GM19463 (cell line): ENCODE measurements around the gene CEP78.
"Not testable (repeated sequence)": the region's sequence is repeated elsewhere in the genome, so short reads cannot be mapped to it uniquely, and the experiment has no call there.

Experiments used
- ATAC-seq: cut with Tn5 transposase; IDR thresholded peaks from one replicate; pipeline ENCODE4 v1.9.1; 2021; ENCODE audit warnings: mild to moderate bottlenecking, moderate library complexity; ENCODE audit not compliant: unreplicated experiment

Gene CEP78

DNA sequence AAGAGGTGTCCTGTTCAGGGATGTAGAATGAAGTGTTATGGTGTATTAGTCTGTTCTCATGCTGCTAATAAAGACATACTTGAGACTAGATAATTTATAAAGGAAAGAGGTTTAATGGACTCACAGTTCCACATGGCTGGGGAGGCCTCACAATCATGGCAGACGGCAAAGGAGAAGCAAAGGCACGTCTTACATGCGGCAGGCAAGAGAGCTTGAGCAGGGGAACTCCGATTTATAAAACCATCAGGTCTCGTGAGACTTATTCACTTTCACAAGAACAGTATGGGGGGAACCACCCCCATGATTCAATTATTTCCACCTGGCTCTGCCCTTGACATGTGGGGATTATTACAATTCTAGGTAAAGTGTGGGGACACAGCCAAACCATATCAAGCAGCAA, 3.4 kb upstream of the CEP78 start:
- not testable (repeated sequence) for ATAC-seq

DNA sequence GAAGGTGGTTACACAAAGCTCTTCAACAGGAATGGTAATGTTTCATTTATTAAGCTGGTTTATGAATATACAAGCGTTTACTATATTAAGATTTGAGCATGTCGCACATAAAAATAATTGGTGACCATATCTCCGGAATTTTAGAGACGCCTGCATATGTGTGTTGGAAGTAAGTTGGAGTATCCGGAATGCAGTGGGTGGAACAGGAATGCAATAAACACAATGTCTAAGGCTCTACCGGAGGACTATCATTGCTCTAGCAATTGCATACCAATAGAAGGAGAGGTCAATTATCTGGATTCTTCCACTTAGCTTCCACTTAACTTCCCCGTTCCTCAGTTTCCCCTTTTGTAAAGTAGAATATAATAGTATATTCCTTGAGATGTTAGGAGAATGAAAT, 1.1 kb upstream of the CEP78 start:
- ATAC-seq: no peak

DNA sequence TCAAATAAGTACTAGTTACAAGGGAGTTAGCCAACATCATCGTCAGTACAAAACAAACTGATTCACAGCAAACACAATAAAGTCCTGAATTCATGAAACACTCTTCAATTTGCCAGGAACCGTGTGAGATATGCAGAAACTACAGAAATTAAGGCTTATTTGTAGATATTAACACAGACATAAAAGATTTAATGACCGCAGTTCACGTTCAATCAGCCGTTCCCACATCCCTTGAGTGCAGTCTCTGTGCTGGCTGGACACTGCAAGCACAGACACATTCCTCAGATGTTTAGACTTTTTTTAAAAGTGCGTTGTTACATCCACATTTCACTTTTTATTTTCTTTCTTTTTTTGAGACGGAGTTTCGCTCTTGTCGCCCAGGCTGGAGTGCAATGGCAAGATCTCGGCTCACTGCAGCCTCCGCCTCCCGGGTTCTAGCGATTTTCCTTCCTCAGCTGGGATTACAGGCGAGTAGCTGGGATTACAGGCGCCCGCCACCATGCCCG, 566 bp upstream of the CEP78 start:
- ATAC-seq: no peak

DNA sequence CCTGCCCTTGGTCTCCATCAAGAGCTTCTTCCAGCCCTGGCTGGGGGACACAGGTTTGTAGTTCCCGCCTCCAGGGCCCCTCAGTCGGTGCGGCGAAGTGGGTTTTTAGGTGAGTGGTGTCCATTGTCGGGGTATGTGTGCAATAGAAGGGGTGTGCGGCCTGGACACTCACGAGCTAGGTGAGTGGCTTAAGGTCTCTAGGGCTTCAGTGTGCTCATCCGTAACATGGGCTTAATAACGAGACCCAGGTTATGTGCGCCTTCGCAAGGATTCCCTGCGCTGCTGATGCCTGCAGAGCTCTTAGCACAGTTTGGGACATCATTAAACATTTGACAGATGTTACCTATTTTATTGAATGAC, 656 bp downstream of the CEP78 start:
- peak; percentile 5 for ATAC-seq

DNA sequence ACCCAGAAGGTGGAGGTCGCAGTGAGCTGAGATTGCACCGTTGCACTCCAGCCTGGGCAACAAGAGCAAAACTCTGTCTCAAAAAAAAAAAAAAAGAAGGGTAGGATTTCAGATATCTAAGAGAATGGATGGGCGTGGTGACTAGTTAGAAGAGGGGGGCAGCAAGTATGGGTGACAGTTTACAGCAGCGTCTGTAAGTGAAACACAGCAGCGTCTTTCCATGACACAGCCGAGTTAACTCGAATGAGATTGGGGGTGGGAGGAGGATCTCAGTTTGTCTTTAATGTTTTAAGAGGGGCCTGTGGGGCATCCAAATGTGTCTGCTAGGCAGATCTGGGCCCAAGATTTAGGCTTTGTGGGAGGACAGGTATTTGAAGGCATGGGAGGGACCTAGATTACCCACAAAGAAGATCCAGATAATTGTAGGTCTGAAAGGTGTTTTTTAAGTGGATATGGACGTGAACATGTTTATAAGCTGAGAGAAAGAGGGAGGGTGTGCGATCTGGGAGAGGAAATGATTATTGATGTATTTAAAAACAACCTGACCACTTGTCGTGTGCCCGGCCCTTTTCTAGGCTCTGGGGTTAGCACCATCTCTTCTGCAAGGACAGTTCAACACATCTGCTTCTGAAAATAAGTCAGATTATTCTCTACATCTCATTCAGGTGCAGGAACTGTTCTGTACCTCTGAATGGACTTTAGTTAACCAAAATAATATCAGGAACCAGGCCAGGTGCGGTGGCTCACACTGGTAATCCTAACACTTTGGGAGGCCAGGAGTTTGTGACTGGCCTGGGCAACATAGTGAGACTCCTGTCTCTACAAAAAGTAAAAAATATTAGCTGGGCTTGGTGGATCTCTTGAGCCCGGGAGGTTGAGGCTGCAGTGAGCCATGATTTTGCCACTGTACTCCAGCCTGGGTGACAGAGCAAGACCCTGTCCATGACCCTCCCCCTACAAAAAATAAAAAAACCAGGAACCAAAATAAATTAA, 2.5 kb downstream of the CEP78 start:
- ATAC-seq: no peak

DNA sequence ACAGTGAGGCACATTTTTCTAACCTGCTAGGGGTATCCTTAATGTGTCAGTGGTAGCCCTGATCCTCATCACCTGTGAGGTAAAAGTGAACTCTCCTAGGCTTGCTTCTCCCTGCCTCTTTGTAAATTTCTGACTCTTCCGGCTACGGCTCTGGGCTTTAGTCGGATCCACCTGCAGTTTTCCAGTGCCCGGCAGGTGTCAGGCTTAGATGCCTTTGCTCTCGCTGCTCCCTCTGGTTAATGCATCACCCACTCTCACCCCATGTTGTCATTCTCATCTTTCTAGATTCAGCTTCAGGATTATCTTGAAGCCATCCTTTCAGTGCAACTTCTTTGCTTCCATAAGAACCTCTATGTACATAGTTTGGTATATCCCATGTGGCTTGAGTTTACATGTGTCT, 3.6 kb downstream of the CEP78 start:
- no peak for ATAC-seq

DNA sequence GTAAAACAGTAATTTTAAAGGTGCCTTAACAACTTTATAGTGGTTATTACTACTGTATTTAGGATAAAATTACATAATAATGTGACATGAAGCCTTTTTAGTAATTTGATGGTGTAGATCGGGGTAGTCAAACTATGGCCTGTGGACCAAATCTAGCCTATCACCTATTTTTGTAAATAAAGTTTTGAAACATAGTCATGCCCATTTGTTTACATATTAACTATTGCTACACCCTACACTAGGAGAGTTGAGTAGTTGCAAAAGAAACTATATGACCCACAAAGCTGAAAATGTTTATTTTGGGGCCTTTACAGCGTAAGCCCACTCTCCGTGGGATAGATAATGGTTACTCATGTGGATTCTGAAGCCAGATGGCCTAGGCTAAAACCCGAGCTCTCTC, 6.2 kb downstream of the CEP78 start:
- ATAC-seq: no peak

DNA sequence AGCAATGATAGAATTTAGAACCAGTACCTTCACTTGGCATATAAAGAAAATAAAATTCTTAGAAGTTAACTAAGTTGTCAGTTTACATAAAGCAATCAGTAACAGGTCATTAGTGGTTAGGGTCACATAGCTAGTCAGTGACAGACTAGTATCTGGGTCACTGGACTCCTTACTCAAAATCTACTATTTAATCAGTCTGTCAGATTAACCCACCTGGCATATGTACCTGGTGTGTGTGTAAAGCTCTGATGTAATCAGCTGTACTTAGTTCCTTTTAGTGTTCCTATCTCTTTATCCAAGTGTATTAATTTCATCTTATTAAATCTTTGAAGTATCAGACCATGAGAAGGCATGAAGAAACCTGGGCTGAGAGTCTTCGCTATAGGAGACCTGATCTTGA, 7.3 kb downstream of the CEP78 start:
- ATAC-seq: no peak

DNA sequence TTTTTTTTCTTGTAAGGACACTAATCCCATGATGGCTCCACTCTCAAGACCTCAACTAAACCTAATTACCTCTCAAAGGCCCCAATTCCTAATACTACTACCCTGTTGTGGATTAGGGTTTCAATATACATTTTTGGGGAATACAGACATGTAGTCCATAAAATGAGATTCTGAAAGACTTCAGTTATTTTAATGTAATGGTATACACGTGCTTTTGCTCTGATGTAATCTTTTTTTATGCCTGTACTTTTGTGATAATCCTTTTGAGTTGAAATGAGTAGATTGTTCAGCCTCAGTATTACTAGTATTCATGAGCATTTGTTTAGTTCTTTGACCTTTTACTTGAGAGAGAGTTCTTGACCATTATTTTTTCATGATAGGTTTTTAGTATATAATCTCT, 9.5 kb downstream of the CEP78 start:
- no peak for ATAC-seq

DNA sequence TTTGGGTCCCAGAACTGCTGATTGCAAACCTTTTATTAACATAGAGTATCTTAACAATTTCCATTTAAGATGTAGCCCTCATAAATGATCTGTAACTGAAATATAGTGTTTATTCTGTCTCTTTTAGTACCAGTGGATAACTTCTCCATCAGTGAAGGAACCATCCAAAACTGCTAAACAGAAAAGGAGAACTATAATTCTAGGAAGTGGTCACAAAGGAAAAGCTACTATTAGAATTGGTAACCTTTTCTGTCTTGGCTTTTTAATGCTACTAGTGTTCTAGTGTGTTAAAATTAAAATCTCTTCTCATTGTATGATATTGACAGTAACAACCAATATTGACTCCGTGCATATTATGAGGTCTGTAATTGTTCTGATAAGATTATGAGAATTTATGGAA, 12.8 kb downstream of the CEP78 start:
- no peak for ATAC-seq

DNA sequence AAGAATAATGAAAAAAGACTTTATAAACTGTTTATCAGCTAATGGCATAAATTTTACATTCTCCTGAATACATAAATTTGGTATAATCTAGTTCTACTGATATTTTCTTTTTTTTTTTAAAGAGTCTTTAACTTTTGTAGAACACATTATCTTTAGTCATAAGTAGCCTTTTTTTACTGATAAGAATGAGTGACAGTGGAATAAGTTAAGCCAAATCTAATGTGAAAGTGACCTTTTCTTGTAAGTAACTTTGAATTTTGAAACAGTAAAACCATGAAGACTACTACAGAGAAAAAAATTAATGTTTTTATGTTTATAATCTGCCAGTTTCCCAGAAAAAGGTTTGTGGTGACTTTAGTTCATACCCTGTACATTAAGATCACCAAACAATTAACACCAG, 13.7 kb downstream of the CEP78 start:
- ATAC-seq: no peak

DNA sequence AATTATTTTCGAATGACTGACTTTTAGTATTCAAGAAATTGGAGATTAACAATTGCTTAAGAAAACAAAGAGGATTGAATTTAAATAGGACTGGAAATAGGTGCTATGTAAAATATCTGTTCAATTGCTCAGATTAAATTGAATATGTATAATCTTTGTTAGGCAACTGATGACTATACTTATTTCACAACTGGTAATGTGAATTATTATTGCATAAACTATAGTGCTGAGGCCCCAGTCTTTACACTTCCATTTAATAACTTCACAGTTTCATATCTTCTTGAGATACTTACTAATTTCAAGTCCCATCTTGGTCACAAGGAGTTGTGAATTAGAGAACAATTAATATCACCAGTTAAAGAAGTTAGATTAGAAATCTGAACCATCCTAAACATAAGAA, 16.7 kb downstream of the CEP78 start:
- no peak for ATAC-seq

DNA sequence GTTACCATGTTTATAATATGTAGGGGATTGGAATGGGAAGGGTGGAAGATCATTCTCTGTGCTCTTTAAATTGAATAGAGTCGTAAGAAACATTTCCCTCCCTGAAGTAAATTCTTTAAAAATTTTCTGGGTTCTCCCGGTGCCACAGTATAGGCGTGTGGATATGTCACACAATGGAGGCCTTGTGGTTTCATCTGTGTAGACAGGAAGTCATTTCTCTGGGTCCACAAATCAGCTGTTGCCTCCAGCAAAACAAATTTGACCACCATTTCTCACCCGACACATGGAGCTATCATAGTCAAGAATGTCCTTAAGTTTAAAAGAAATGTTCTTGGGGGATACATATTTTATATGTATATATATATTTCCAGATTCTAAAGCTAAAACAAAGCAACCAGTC, 17.4 kb downstream of the CEP78 start:
- no peak for ATAC-seq

DNA sequence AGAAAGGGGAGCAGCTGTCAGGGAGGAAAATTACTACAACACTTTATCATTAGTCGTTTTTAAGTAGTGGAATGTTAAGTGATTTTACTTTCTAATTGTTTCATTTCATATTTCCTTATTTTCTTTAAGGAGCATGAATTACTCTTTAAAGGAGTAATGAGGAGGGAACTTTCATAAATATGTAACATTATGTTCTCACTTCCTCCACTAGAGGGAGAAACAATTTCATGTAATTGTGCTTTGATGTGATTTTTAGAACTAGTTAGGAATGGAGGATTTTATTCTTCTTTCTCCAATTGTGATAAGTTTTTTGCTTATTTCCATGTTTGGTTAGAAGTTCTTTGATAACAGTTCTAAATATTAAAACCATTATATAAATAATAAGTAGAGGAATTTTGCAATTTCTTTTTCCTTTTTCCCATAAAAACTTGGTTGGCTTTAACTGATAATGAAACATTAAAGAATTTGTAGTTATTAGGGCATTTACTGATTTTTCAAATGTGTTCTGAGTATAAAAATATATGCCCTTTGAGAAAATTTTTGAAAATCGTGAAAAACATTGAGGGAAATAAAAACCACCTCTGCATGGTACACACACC, 25.6 kb downstream of the CEP78 start:
- peak; percentile 48 for ATAC-seq

DNA sequence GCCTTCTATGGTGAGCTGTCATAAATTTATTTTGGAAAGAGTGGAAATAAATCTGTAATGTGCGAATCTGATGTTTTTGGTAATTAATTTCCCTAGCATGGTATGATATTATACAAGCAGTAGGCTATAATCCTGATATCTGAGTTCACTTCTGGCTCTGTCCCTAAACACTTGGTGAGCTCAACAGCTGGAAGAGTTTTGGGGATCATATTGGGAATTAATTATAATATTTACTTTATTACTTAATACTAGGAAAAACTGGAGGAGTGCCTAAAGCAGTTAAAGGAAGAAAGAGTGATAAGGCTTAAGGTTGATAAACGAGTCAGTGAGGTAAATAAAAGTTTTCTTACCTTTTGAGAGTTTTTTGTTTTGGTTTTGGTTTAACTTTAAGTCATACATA, 26.8 kb downstream of the CEP78 start:
- ATAC-seq: no peak

DNA sequence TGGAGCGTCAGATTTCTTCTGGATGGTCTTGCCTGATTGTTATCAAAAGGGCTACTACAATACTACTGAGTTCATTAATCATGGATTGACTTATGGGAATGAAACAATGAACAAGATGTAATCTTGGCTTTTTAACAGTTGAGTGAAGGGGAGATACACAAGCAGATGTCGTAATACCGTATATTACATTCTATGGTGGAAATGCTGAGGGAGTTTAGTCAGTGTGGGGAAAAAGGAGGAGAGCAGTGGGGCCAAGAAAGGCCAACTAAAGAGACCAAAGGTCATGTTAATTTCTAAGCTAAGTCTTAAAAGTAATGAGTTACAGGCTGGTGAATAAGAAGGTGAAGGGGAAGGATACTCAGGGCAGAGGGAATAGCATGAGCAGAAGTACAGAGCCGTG, 32.0 kb downstream of the CEP78 start:
- no peak for ATAC-seq

DNA sequence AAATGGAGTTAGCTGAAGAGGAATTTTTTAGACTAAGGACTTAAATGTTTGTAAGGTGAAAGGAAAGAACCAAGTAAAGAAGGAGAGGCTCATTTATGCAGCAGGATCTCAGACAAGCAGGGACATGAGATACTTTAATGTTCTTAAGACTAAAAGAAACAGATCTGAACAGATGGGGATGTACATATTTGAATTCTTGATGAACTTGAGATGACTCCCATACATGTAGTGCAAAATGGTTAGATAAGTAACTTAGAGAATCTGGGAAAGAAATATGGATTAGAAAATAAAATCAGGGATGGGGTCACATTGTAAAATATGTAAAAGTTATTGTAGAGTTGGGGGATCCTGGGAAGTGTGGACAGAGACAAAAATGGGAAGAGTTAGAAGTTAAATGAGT, 33.9 kb downstream of the CEP78 start:
- ATAC-seq: no peak

DNA sequence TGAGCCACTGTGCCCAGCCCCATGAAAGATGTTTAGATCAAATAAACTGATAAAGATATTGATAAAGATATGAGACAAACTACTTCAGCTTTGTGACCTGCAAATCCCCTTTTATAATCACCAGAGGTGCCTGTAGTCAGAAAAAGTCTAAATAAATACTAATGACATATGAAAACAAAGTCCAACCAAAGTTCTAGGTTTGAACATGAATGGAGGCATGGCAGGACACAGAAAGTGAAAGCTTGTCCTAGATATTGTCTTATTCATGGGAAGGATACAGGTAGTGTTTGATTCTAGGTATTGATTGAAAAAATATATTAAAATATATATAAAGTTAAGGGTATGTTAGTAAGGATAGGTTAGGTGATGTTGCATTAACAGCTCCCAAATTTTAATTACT, 36.4 kb downstream of the CEP78 start:
- no peak for ATAC-seq

DNA sequence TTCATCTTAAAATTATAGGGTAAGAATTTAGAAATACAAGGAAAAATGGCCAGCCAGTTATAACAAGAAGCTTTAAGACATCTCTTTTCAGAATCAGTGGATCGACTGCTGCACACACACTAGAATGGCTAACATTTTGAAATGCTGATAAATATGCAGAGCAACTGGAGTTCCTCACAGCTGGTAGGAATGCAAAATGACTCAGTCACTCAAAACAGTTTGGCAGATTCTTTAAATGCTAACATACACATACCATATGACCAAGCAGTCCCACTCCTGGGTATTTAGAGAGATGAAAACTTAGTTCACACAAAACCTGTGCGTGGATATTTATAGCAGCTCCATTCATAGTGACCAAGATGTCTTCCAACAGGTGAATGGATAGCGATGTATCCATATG, 37.9 kb downstream of the CEP78 start:
- ATAC-seq: no peak

DNA sequence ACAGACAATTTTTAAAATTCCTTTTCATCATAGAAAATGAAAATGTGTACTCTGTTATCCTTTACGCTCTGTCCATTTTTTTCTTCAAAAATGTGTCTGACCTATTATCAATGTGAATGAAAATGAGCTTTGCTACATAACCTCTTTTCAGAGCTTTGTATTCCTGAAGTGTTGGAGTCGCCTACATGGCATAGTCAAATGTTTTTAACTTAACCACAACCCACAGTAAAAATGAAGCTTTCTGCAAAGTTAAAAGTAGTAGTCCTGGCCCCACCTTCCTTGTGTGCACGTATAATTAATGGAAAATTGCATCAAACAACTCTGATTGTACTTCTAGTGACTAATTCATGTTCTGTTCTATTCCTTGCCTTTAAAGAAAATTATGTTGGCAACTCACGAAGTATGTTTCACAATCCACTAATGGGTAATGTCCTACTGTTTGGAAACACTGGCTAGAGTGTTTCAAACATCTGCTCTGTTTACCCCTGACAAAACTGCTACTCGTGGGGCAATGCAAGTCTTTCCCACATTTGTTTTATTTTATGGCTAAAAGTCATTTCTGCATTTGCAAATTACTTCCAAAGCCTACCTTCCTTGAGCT, 42.4 kb downstream of the CEP78 start:
- no peak for ATAC-seq

DNA sequence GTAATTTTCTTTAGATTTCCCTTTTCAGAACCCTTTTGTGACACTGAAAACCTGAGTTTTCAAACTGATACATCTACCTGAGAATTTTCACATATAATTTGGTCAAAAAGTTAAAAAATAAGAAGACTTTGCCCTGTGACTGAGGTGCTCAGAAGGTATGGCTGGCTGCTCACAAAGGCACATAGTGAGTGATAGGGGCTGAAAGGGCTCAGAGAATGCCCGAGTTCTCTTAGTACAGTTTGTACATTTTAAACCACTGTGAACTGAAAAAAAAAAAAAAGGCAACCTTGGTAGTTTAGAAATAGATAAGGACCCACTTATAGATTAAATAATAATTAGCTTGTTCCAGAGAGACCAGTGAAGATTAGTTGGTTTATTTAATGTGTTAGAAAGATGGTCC, 42.9 kb downstream of the CEP78 start:
- ATAC-seq: no peak
